Endothelial cell (in vitro differentiated cells): ENCODE data around the gene AKAP11. TPM values are rescaled to one million over a fixed set of nuclear protein-coding genes. Genes with fewer than 3 reads are reported as not detected.

Experiments used
- DNase-seq: peaks from one replicate; pipeline ENCODE4 v3.0.0; 2021; ENCODE audit warnings: low spot score
- H3K27ac Mint-ChIP-seq: one replicate; pipeline ENCODE4 v1.8.0; 2021; ENCODE audit warnings: mixed read lengths, inconsistent platforms; ENCODE audit not compliant: unreplicated experiment
- H3K27me3 Mint-ChIP-seq: one replicate; pipeline ENCODE4 v1.8.0; 2021; ENCODE audit warnings: mild to moderate bottlenecking, moderate library complexity, mixed read lengths, inconsistent platforms; ENCODE audit not compliant: unreplicated experiment
- H3K36me3 Mint-ChIP-seq: one replicate; pipeline ENCODE4 v1.8.0; 2021; ENCODE audit warnings: mild to moderate bottlenecking, low read depth, mixed read lengths, inconsistent platforms; ENCODE audit not compliant: unreplicated experiment
- H3K4me1 Mint-ChIP-seq: one replicate; pipeline ENCODE4 v1.8.0; 2021; ENCODE audit warnings: mild to moderate bottlenecking, mixed read lengths, inconsistent platforms; ENCODE audit not compliant: unreplicated experiment
- H3K4me3 Mint-ChIP-seq: one replicate; pipeline ENCODE4 v1.8.0; 2021; ENCODE audit warnings: mild to moderate bottlenecking, mixed read lengths, inconsistent platforms; ENCODE audit not compliant: unreplicated experiment
- H3K9me3 Mint-ChIP-seq: one replicate; pipeline ENCODE4 v1.8.0; 2021; ENCODE audit warnings: mixed read lengths, inconsistent platforms; ENCODE audit not compliant: unreplicated experiment
- CTCF ChIP-seq: fragments of 200-600 bp; sonication (generic); IDR thresholded peaks from one replicate; pipeline ENCODE4 v1.5.0; 2021; ENCODE audit warnings: antibody characterized with exemption; ENCODE audit not compliant: unreplicated experiment
- total RNA-seq: library from RNA; stranded (reverse); fragmentation: NEBNext Ultra II Directional; extraction: Animal tissue kit (Norgen Biotek cat#: 25700); gene quantifications from one replicate; pipeline ENCODE4 v1.2.1, GENCODE V29; 2021; ENCODE audit not compliant: unreplicated experiment

Gene AKAP11
- total RNA-seq, 1 donor from 2014 or later = 22.7 TPM

- peaks cover 9% of the 10 kb centered on the region for H3K36me3 Mint-ChIP-seq
- peak overlapping the region; percentile 18 for H3K27ac Mint-ChIP-seq
- H3K27me3 Mint-ChIP-seq = peaks cover 2% of the 10 kb centered on the region
- H3K4me1 Mint-ChIP-seq = peaks cover 3% of the 10 kb centered on the region
- no peak for DNase-seq
- no peak for TF ChIP-seq CTCF
- H3K9me3 Mint-ChIP-seq = no peaks in the 10 kb centered on the region
- H3K4me3 Mint-ChIP-seq = no peak overlapping the region
These were observed 25.4 kb upstream of the AKAP11 start for GRCh38 chr13:42246541-42246940.

GRCh38 chr13:42247883-42248282 is 24.1 kb upstream of the AKAP11 start:
- Mint-ChIP-seq H3K27me3 (peaks cover 2% of the 10 kb centered on the region), H3K36me3 (peaks cover 9% of the 10 kb centered on the region), H3K4me3 (no peak overlapping the region), H3K4me1 (peaks cover 3% of the 10 kb centered on the region), H3K9me3 (no peaks in the 10 kb centered on the region), H3K27ac (no peak overlapping the region)
- TF ChIP-seq CTCF = no peak
- no peak for DNase-seq

- H3K27ac Mint-ChIP-seq = no peak overlapping the region
- H3K27me3 Mint-ChIP-seq = peaks cover 2% of the 10 kb centered on the region
- TF ChIP-seq CTCF = no peak
- H3K36me3 Mint-ChIP-seq = no peaks in the 10 kb centered on the region
- no peaks in the 10 kb centered on the region for H3K4me1 Mint-ChIP-seq
- no peaks in the 10 kb centered on the region for H3K9me3 Mint-ChIP-seq
- no peak overlapping the region for H3K4me3 Mint-ChIP-seq
- no peak for DNase-seq
These were observed 16.1 kb upstream of the AKAP11 start for GRCh38 chr13:42255886-42256285.

- H3K9me3 Mint-ChIP-seq = peaks cover 5% of the 10 kb centered on the region
- no peak for DNase-seq
- H3K27ac Mint-ChIP-seq = no peak overlapping the region
- no peaks in the 10 kb centered on the region for H3K4me1 Mint-ChIP-seq
- H3K36me3 Mint-ChIP-seq = peaks cover 4% of the 10 kb centered on the region
- peaks cover 2% of the 10 kb centered on the region for H3K27me3 Mint-ChIP-seq
- TF ChIP-seq CTCF = no peak
- no peak overlapping the region for H3K4me3 Mint-ChIP-seq
These were observed 13.2 kb upstream of the AKAP11 start for GRCh38 chr13:42258747-42259146.

GRCh38 chr13:42259515-42259914 is 12.4 kb upstream of the AKAP11 start:
- TF ChIP-seq CTCF = no peak
- H3K36me3 Mint-ChIP-seq = peaks cover 4% of the 10 kb centered on the region
- H3K4me1 Mint-ChIP-seq = no peaks in the 10 kb centered on the region
- peaks cover 5% of the 10 kb centered on the region for H3K9me3 Mint-ChIP-seq
- no peak overlapping the region for H3K4me3 Mint-ChIP-seq
- H3K27me3 Mint-ChIP-seq = no peaks in the 10 kb centered on the region
- no peak for DNase-seq
- no peak overlapping the region for H3K27ac Mint-ChIP-seq
